IMR-90 (cell line): ENCODE measurements around the gene RNF227. TPM values are rescaled to one million over a fixed set of nuclear protein-coding genes. Genes with fewer than 3 reads are reported as not detected.
A peak's percentile ranks its signal among the peaks of the same experiment; 100 is the strongest.

Experiments
- ATAC-seq: fragments of 200-7000 bp; cut with Tn5 transposase; 2 replicates; pipeline ENCODE4 v1.9.1; 2020; ENCODE audit warnings: low read depth, mild to moderate bottlenecking, moderate library complexity
- BruUV-seq: library from RNA; stranded (reverse); fragments of 400-500 nt; replicated peaks from 2 replicates; lab custom pipeline; 2021; lab: Mats Ljungman, UMichigan
- CTCF ChIA-PET: fragments of 300-600 bp; formaldehyde crosslinking; extraction: SDS; loops from one replicate; lab custom pipeline; 2021; ENCODE audit warnings: antibody characterized with exemption; lab: Yijun Ruan, JAX
- POLR2A ChIA-PET: fragments of 300-600 bp; sonication (Branson Sonifier 250); formaldehyde crosslinking; loops from one replicate; lab custom pipeline; 2022; ENCODE audit warnings: antibody characterized with exemption; ENCODE audit not compliant: unreplicated experiment; lab: Charles Lee
- DNase-seq: peaks from one replicate; pipeline ENCODE4 v3.0.0; 2013
- H2AFZ ChIP-seq: replicated peaks from 2 replicates; pipeline ENCODE3; 2013; ENCODE audit warnings: low read length, mild to moderate bottlenecking; ENCODE audit not compliant: poor library complexity
- H2AK5ac ChIP-seq: 2 replicates; pipeline ENCODE4 v1.6.1; 2013; ENCODE audit warnings: low read depth, low read length, inconsistent platforms
- H2AK9ac ChIP-seq: replicated peaks from 2 replicates; pipeline ENCODE3; 2013; ENCODE audit warnings: mild to moderate bottlenecking, low read depth, low read length, moderate library complexity; ENCODE audit not compliant: poor library complexity
- H2BK120ac ChIP-seq: 2 replicates; pipeline ENCODE4 v1.6.1; 2013; ENCODE audit warnings: low read depth, low read length, inconsistent platforms
- H2BK15ac ChIP-seq: 3 replicates; pipeline ENCODE4 v1.6.1; 2013; ENCODE audit warnings: low read depth, low read length, inconsistent platforms
- H2BK20ac ChIP-seq: 2 replicates; pipeline ENCODE4 v1.6.1; 2013; ENCODE audit warnings: low read depth, mild to moderate bottlenecking, inconsistent platforms, low read length, moderate library complexity
- H2BK5ac ChIP-seq: 2 replicates; pipeline ENCODE4 v1.6.1; 2013; ENCODE audit warnings: mild to moderate bottlenecking, low read depth, low read length, inconsistent platforms; ENCODE audit not compliant: poor library complexity, severe bottlenecking
- H3K14ac ChIP-seq: replicated peaks from 2 replicates; pipeline ENCODE4 v1.6.1; 2013; ENCODE audit warnings: low read depth, low read length, inconsistent platforms
- H3K18ac ChIP-seq: 2 replicates; pipeline ENCODE4 v1.6.1; 2013; ENCODE audit warnings: low read depth, low read length, control low read depth
- H3K23ac ChIP-seq: 2 replicates; pipeline ENCODE4 v1.6.1; 2013; ENCODE audit warnings: low read depth, low read length, inconsistent platforms
- H3K27ac ChIP-seq: 2 replicates; pipeline ENCODE4 v1.5.1; 2013; ENCODE audit warnings: mild to moderate bottlenecking, control low read depth, low read length; ENCODE audit not compliant: insufficient read depth
- H3K27me3 ChIP-seq: 2 replicates; pipeline ENCODE4 v1.6.1; 2013; ENCODE audit warnings: low read length; ENCODE audit not compliant: control insufficient read depth, insufficient read depth
- H3K36me3 ChIP-seq: 2 replicates; pipeline ENCODE4 v1.6.1; 2013; ENCODE audit warnings: low read length, mixed read lengths; ENCODE audit not compliant: control insufficient read depth, insufficient read depth
- H3K4ac ChIP-seq: 2 replicates; pipeline ENCODE4 v1.6.1; 2013; ENCODE audit warnings: low read depth, low read length, inconsistent platforms
- H3K4me1 ChIP-seq: 2 replicates; pipeline ENCODE4 v1.6.1; 2013; ENCODE audit warnings: low read length, mixed read lengths; ENCODE audit not compliant: control insufficient read depth, insufficient read depth
- H3K4me2 ChIP-seq: 2 replicates; pipeline ENCODE4 v1.6.1; 2013; ENCODE audit warnings: low read depth, mild to moderate bottlenecking, control low read depth, low read length, moderate library complexity
- H3K4me3 ChIP-seq: 2 replicates; pipeline ENCODE4 v1.5.1; 2013; ENCODE audit warnings: low read depth, mild to moderate bottlenecking, control low read depth, low read length, moderate library complexity; ENCODE audit not compliant: insufficient read depth
- H3K56ac ChIP-seq: 2 replicates; pipeline ENCODE4 v1.6.1; 2013; ENCODE audit warnings: low read length, inconsistent platforms; ENCODE audit not compliant: insufficient read depth; ENCODE audit errors: extremely low read depth
- H3K79me1 ChIP-seq, 2 experiments: 2 replicates each; pipeline ENCODE4 v1.6.1; 2013; ENCODE audit warnings: low read length in 2 of 2, inconsistent platforms in 1 of 2, low read depth in 1 of 2
- H3K9ac ChIP-seq: 2 replicates; pipeline ENCODE4 v1.6.1; 2013; ENCODE audit warnings: low read depth, low read length, control low read depth
- H3K9me1 ChIP-seq: 2 replicates; pipeline ENCODE4 v1.6.1; 2013; ENCODE audit warnings: low read length, inconsistent platforms; ENCODE audit not compliant: insufficient read depth
- H3K9me3 ChIP-seq: 2 replicates; pipeline ENCODE4 v1.6.1; 2013; ENCODE audit warnings: low read length; ENCODE audit not compliant: control insufficient read depth, insufficient read depth
- H4K20me1 ChIP-seq: 2 replicates; pipeline ENCODE4 v1.6.1; 2013; ENCODE audit warnings: low read length, inconsistent platforms; ENCODE audit not compliant: insufficient read depth
- H4K5ac ChIP-seq: 2 replicates; pipeline ENCODE4 v1.6.1; 2013; ENCODE audit warnings: mild to moderate bottlenecking, low read depth, low read length, control low read depth
- H4K8ac ChIP-seq, 2 experiments: 2 replicates each; pipeline ENCODE4 v1.6.1; 2013; ENCODE audit warnings: low read depth in 2 of 2, low read length in 2 of 2, control low read depth in 1 of 2, inconsistent platforms in 1 of 2
- H4K91ac ChIP-seq: 2 replicates; pipeline ENCODE4 v1.6.1; 2013; ENCODE audit warnings: low read depth, low read length, inconsistent platforms; ENCODE audit not compliant: insufficient read depth
- CTCF ChIP-seq: conservative IDR thresholded peaks from 2 replicates; pipeline ENCODE4 v1.5.1; 2012; ENCODE audit warnings: mild to moderate bottlenecking, low read depth, low read length, improper control_type of control experiment
- RAD21 ChIP-seq: IDR thresholded peaks from 2 replicates; pipeline ENCODE4 v1.6.1; 2012; ENCODE audit warnings: low read length, improper control_type of control experiment
- WGBS, 2 experiments: methylation state at CpG; one replicate each; pipeline versions ENCODE4 v1.1.5 to v1.1.7; 2013; ENCODE audit warnings: missing lambda C conversion rate in 2 of 2; ENCODE audit not compliant: insufficient read length in 1 of 2; ENCODE audit errors: extremely low coverage in 2 of 2; 5-methylcytosine and 5-hydroxymethylcytosine counted together
- dilution Hi-C: fragments of 300-500 bp; cut with HindIII; formaldehyde crosslinking; loops from one replicate; pipeline ENCODE4 v1.14.3; 2018; ENCODE audit warnings: low sequenced_read_pairs; ENCODE audit not compliant: unreplicated experiment
- in situ Hi-C: fragments of 300-500 bp; cut with MboI; formaldehyde crosslinking; loops from 3 replicates; pipeline ENCODE4 v1.14.3; 2019; ENCODE audit warnings: low sequenced_read_pairs, inconsistent platforms, mixed read lengths
- intact Hi-C: fragments of 100-400 bp; cut with micrococcal nuclease; formaldehyde crosslinking; loops from 2 replicates; pipeline ENCODE4 v1.10.0; 2022
- polyA plus RNA-seq, 3 experiments: library from polyadenylated mRNA; depleted of rRNA; stranded (reverse); fragments of >200 nt; gene quantifications; 2 replicates each; pipeline ENCODE4 v1.2.3, GENCODE V29; 2012; ENCODE audit warnings: low replicate concordance in 1 of 3
- total RNA-seq: library from RNA; depleted of rRNA; stranded (reverse); fragments of >200 nt; gene quantifications from 2 replicates; pipeline ENCODE4 v1.2.3, GENCODE V29; 2012

The RNF227 gene
- total and polyA plus RNA-seq, 2 of the 4 experiments (the other 2 are of a cell fraction) = 1.3 to 3.1 TPM

GRCh38 chr17:7886227-7887037 lies 29.7 kb downstream of the RNF227 start:
- H4K91ac ChIP-seq = peak overlapping the region; percentile 86
- peak overlapping the region; percentile 98 for H3K4me3 ChIP-seq
- ATAC-seq (no peak), DNase-seq (peak; percentile 7)
- H4K20me1 ChIP-seq = peaks cover 14% of the 10 kb centered on the region
- in situ Hi-C loops (no loop called here), dilution Hi-C loops (no loop called here), intact Hi-C loops (no loop called here)
- WGBS, 2 experiments = 0% methylated on average over 4 of the region's 30 CpGs; no CpG with 5 or more reads in 1 of the 2 experiments
- no peaks in the 10 kb centered on the region for H3K9me3 ChIP-seq
- H2AK9ac ChIP-seq = peak overlapping the region; percentile 100
- peak overlapping the region; percentile 99 for H3K4me2 ChIP-seq
- peaks cover 18% of the 10 kb centered on the region for H3K36me3 ChIP-seq
- peak overlapping the region; percentile 84 for H3K14ac ChIP-seq
- peak overlapping the region; percentile 46; the same call in 1 of the 2 replicates for H2BK20ac ChIP-seq
- H3K27me3 ChIP-seq = no peaks in the 10 kb centered on the region
- H3K27ac ChIP-seq = peak overlapping the region; percentile 100
- peak overlapping the region; percentile 52 for H3K18ac ChIP-seq
- peak overlapping the region; percentile 87 for H3K56ac ChIP-seq
- H3K23ac ChIP-seq = peak overlapping the region; percentile 94
- peak overlapping the region; percentile 98 for H2AK5ac ChIP-seq
- H2AFZ ChIP-seq = peak overlapping the region; percentile 86
- H2BK15ac ChIP-seq = peak overlapping the region; percentile 33; the same call in 1 of the 3 replicates
- H4K8ac ChIP-seq = peak overlapping the region; percentile 36 to 78
- CTCF ChIA-PET = interaction anchor here (0.6 kb wide), 1 partner anchor 24 kb away, joined by 4 read pairs; no protein-coding TSS in a partner anchor
- H4K5ac ChIP-seq = peak overlapping the region; percentile 83
- BruUV-seq = no TSS peak
- H3K9ac ChIP-seq = peak overlapping the region; percentile 99
- POLR2A ChIA-PET = no interaction called here
- TF ChIP-seq RAD21 = no peak
- TF ChIP-seq CTCF = 0 out of 2 replicates have a peak, but pooled peaks have one; percentile 7
- H3K4ac ChIP-seq = peak overlapping the region; percentile 99
- H3K4me1 ChIP-seq = peaks cover 28% of the 10 kb centered on the region
- H3K79me1 ChIP-seq = peaks cover 11 to 61% of the 10 kb centered on the region in 2 experiments
- peak overlapping the region; percentile 87 for H2BK120ac ChIP-seq
- H3K9me1 ChIP-seq = peaks cover 12% of the 10 kb centered on the region
- peak overlapping the region; percentile 98 for H2BK5ac ChIP-seq
